ENCODE results near the gene FOXO3.
"Not testable (repeated sequence)": the region's sequence is repeated elsewhere in the genome, so short reads cannot be mapped to it uniquely, and the experiment has no call there.

Gene FOXO3

GRCh38 chr6:108556250-108556649 is 4.5 kb upstream of the FOXO3 start:
- no peak for DNase-seq (ENCODE audit: low read depth)

GRCh38 chr6:108556866-108557493 is 3.7 kb upstream of the FOXO3 start:
- DNase-seq (ENCODE audit: low read depth): no peak

- DNase-seq (ENCODE audit: low read depth): peak; percentile 56
These were observed 3.0 kb upstream of the FOXO3 start for GRCh38 chr6:108557494-108558371.

- peak; percentile 83 for DNase-seq (ENCODE audit: low read depth)
These were observed 2.2 kb upstream of the FOXO3 start for GRCh38 chr6:108558372-108559096.

GRCh38 chr6:108559097-108559883 is 1.4 kb upstream of the FOXO3 start:
- peak; percentile 58 for DNase-seq (ENCODE audit: low read depth)

- no peak for DNase-seq (ENCODE audit: low read depth)
These were observed 744 bp upstream of the FOXO3 start for GRCh38 chr6:108559884-108560462.

- not testable (repeated sequence) for DNase-seq (ENCODE audit: low read depth)
These were observed 561 bp downstream of the FOXO3 start for GRCh38 chr6:108561309-108561647.

GRCh38 chr6:108561742-108562502 is 1.2 kb downstream of the FOXO3 start:
- DNase-seq (ENCODE audit: low read depth): no peak

- no peak for DNase-seq (ENCODE audit: low read depth)
These were observed 1.8 kb downstream of the FOXO3 start for GRCh38 chr6:108562503-108562993.

GRCh38 chr6:108563292-108563691 is 2.6 kb downstream of the FOXO3 start:
- DNase-seq (ENCODE audit: low read depth): no peak

- DNase-seq (ENCODE audit: low read depth): no peak
These were observed 3.5 kb downstream of the FOXO3 start for GRCh38 chr6:108564178-108564577.

- DNase-seq (ENCODE audit: low read depth): no peak
These were observed 4.5 kb downstream of the FOXO3 start for GRCh38 chr6:108565091-108565766.

- no peak for DNase-seq (ENCODE audit: low read depth)
These were observed 5.2 kb downstream of the FOXO3 start for GRCh38 chr6:108565893-108566292.

- no peak for DNase-seq (ENCODE audit: low read depth)
These were observed 5.7 kb downstream of the FOXO3 start for GRCh38 chr6:108566406-108566805.

GRCh38 chr6:108568101-108568500 is 7.4 kb downstream of the FOXO3 start:
- DNase-seq (ENCODE audit: low read depth): no peak

GRCh38 chr6:108568551-108569305 is 8.0 kb downstream of the FOXO3 start:
- DNase-seq (ENCODE audit: low read depth): no peak

- DNase-seq (ENCODE audit: low read depth): no peak
These were observed 9.8 kb downstream of the FOXO3 start for GRCh38 chr6:108570517-108570916.

GRCh38 chr6:108574457-108575141 is 13.9 kb downstream of the FOXO3 start:
- no peak for DNase-seq (ENCODE audit: low read depth)
